MM.1S (cell line): ENCODE data around the gene KLHDC10.
"Not testable (repeated sequence)": the region's sequence is repeated elsewhere in the genome, so short reads cannot be mapped to it uniquely, and the experiment has no call there.

Experiments used
- DNase-seq: peaks from one replicate; pipeline ENCODE4 v3.0.0-alpha.2; 2015
- H2AFZ ChIP-seq: fragments of 300-600 bp; sonication (generic); 2 replicates; pipeline ENCODE4 v1.6.0; 2016; ENCODE audit warnings: antibody characterized with exemption, low read length
- H3F3A ChIP-seq: fragments of 300-600 bp; sonication (generic); 2 replicates; pipeline ENCODE4 v1.6.1; 2016; ENCODE audit warnings: mild to moderate bottlenecking, antibody characterized with exemption, low read length, moderate library complexity, mixed read lengths; ENCODE audit not compliant: insufficient read depth
- H3K27ac ChIP-seq: fragments of 300-600 bp; sonication (generic); 2 replicates; pipeline ENCODE4 v1.5.1; 2016; ENCODE audit warnings: mild to moderate bottlenecking, low read length
- H3K27me3 ChIP-seq: fragments of 300-600 bp; sonication (generic); replicated peaks from 2 replicates; pipeline ENCODE4 v1.6.0; 2016; ENCODE audit warnings: low read length; ENCODE audit not compliant: insufficient read depth
- H3K36me3 ChIP-seq: fragments of 300-600 bp; sonication (generic); replicated peaks from 2 replicates; pipeline ENCODE4 v1.6.1; 2016; ENCODE audit warnings: mild to moderate bottlenecking, low read length, mixed read lengths; ENCODE audit not compliant: insufficient read depth
- H3K4me1 ChIP-seq: fragments of 300-600 bp; sonication (generic); 2 replicates; pipeline ENCODE4 v1.6.1; 2016; ENCODE audit warnings: low read length, mixed read lengths
- H3K4me2 ChIP-seq: fragments of 300-600 bp; sonication (generic); 2 replicates; pipeline ENCODE4 v1.6.0; 2016; ENCODE audit warnings: low read depth, low read length
- H3K4me3 ChIP-seq: fragments of 300-600 bp; sonication (generic); 2 replicates; pipeline ENCODE4 v1.5.1; 2016; ENCODE audit warnings: low read length, mixed read lengths
- H3K79me2 ChIP-seq: fragments of 300-600 bp; sonication (generic); 2 replicates; pipeline ENCODE4 v1.6.1; 2016; ENCODE audit warnings: mixed run types, low read length, mixed read lengths
- H3K9ac ChIP-seq: fragments of 300-600 bp; sonication (generic); 2 replicates; pipeline ENCODE4 v1.6.1; 2016; ENCODE audit warnings: low read length, mixed read lengths
- H3K9me2 ChIP-seq: fragments of 300-600 bp; sonication (generic); replicated peaks from 2 replicates; pipeline ENCODE4 v1.6.1; 2016; ENCODE audit warnings: mild to moderate bottlenecking, low read length, mixed read lengths; ENCODE audit not compliant: insufficient read depth
- H3K9me3 ChIP-seq: fragments of 300-600 bp; sonication (generic); replicated peaks from 2 replicates; pipeline ENCODE4 v1.6.1; 2016; ENCODE audit warnings: mild to moderate bottlenecking, low read length, mixed read lengths; ENCODE audit not compliant: insufficient read depth
- H4K20me1 ChIP-seq: fragments of 300-600 bp; sonication (generic); 2 replicates; pipeline ENCODE4 v1.6.1; 2016; ENCODE audit warnings: mild to moderate bottlenecking, low read length, moderate library complexity, mixed read lengths; ENCODE audit not compliant: insufficient read depth
- EZH2 ChIP-seq: fragments of 300-600 bp; sonication (generic); optimal IDR thresholded peaks from 2 replicates; pipeline ENCODE3; 2017; ENCODE audit warnings: low read depth, mild to moderate bottlenecking, antibody characterized with exemption, low read length, mixed read lengths
- EZH2phosphoT487 ChIP-seq: fragments of 300-600 bp; sonication (generic); IDR thresholded peaks from 2 replicates; pipeline ENCODE4 v1.6.1; 2018; ENCODE audit warnings: antibody characterized with exemption, low read length
- TF ChIP-seq, protein P1 (sequence below): fragments of 300-600 bp; sonication (generic); IDR thresholded peaks from 2 replicates; pipeline ENCODE4 v1.5.1; 2016; ENCODE audit warnings: antibody characterized with exemption, low read length, mixed read lengths

KLHDC10 gene

DNA sequence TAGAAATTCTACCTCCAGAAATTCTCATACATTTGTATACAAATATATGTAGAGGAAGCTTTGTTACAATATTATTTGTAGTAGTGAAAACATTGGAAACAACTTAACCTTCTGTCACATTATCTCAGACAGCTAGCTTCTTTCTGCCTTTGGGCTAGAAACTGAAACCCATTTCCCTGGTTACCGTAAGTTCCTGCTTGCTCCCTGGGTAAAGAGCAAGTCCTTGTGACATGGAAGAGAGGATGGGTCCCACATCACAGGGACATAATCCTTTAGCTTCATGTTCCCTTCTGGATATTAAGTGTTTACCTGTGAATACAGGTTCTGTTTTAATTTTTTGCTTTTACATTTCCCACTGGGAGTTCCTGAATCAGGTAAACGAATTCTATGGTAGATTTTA is 41.8 kb downstream of the KLHDC10 start:
- Histone ChIP-seq H3K4me2 (peak overlapping the region; percentile 44; the same call in 1 of the 2 replicates), H3F3A (peaks cover 21% of the 10 kb centered on the region), H3K4me1 (peaks cover 33% of the 10 kb centered on the region), H3K9me2 (no peaks in the 10 kb centered on the region), H3K9ac (no peak overlapping the region), H3K27ac (no peak overlapping the region), H3K79me2 (no peaks in the 10 kb centered on the region), H3K9me3 (no peaks in the 10 kb centered on the region), H2AFZ (no peak overlapping the region), H4K20me1 (no peaks in the 10 kb centered on the region), H3K36me3 (no peaks in the 10 kb centered on the region), H3K4me3 (no peak overlapping the region), H3K27me3 (no peaks in the 10 kb centered on the region)
- TF ChIP-seq EZH2phosphoT487 (no peak), EZH2 (no peak)
- TF ChIP-seq, protein P1, sequence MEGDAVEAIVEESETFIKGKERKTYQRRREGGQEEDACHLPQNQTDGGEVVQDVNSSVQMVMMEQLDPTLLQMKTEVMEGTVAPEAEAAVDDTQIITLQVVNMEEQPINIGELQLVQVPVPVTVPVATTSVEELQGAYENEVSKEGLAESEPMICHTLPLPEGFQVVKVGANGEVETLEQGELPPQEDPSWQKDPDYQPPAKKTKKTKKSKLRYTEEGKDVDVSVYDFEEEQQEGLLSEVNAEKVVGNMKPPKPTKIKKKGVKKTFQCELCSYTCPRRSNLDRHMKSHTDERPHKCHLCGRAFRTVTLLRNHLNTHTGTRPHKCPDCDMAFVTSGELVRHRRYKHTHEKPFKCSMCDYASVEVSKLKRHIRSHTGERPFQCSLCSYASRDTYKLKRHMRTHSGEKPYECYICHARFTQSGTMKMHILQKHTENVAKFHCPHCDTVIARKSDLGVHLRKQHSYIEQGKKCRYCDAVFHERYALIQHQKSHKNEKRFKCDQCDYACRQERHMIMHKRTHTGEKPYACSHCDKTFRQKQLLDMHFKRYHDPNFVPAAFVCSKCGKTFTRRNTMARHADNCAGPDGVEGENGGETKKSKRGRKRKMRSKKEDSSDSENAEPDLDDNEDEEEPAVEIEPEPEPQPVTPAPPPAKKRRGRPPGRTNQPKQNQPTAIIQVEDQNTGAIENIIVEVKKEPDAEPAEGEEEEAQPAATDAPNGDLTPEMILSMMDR: no peak
- no peak for DNase-seq

DNA sequence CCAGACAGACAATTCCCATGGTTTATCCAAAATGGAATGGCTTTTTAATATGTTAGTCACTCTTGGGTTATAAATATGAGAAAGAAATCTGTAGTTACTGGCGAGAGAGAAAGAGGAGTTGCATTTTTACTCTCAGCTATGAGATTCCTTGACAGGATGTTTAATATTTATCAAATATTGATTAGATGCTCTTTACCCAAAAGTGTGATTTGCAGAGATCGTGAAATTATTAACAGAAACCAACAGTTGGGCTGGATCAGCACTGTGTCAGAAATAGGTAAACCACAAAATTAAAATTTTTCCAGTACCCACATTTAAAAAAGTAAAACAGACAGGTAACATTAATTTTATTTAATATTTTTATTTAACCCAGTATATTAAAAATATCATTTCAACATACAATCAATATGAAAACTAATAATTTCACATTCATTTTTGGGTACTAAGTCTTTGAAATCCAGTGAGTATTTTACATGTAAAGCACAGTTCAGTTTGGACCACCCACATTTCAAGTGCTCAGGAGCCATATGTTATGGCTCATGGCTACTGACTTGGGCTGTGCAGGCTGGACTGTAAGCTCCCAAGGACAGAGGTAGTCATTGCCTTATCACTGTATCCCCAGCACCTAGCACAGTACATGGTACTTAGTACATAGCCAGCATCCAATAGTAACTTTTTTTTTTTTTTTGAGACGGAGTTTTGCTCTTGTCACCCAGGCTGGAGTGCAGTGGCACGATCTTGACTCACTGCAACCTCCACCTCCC is 42.5 kb downstream of the KLHDC10 start:
- DNase-seq: no peak
- TF ChIP-seq EZH2phosphoT487 (no peak), EZH2 (no peak)
- TF ChIP-seq, protein P1: no peak
- Histone ChIP-seq H3K27ac (peak overlapping the region; percentile 7; the same call in 1 of the 2 replicates), H3K4me1 (peaks cover 33% of the 10 kb centered on the region), H3K27me3 (no peaks in the 10 kb centered on the region), H4K20me1 (no peaks in the 10 kb centered on the region), H3K9me2 (no peaks in the 10 kb centered on the region), H3F3A (peaks cover 21% of the 10 kb centered on the region), H3K4me3 (no peak overlapping the region), H3K4me2 (peak overlapping the region; percentile 44), H3K9me3 (no peaks in the 10 kb centered on the region), H2AFZ (no peak overlapping the region), H3K79me2 (no peaks in the 10 kb centered on the region), H3K9ac (no peak overlapping the region), H3K36me3 (no peaks in the 10 kb centered on the region)

DNA sequence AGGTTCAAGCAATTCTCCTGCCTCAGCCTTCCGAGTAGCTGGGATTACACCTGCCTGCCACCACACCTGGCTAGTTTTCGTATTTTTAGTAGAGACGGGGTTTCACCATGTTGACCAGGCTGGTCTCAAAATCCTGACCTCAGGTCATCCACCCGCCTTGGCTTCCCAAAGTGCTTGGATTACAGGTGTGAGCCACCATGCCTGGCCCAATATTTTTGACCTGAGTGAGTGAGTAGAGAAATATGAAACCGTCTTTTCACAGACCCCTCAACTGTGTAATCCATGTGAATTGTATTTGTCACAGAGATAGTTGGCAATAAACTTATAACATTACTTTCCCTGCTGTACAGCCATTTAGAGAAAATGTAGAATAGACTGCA is 43.1 kb downstream of the KLHDC10 start:
- not testable (repeated sequence) for H4K20me1 ChIP-seq, DNase-seq, H3K79me2 ChIP-seq, H3K9me2 ChIP-seq, H2AFZ ChIP-seq, H3K9me3 ChIP-seq, H3K36me3 ChIP-seq, H3K9ac ChIP-seq, H3K27me3 ChIP-seq
- peaks cover 33% of the 10 kb centered on the region for H3K4me1 ChIP-seq
- peak overlapping the region; percentile 44; the same call in 1 of the 2 replicates for H3K4me2 ChIP-seq
- H3K4me3 ChIP-seq: 0 out of 2 replicates have a peak overlapping the region, but pooled peaks have one; percentile 0
- peaks cover 21% of the 10 kb centered on the region for H3F3A ChIP-seq
- peak overlapping the region; percentile 34; the same call in 1 of the 2 replicates for H3K27ac ChIP-seq

DNA sequence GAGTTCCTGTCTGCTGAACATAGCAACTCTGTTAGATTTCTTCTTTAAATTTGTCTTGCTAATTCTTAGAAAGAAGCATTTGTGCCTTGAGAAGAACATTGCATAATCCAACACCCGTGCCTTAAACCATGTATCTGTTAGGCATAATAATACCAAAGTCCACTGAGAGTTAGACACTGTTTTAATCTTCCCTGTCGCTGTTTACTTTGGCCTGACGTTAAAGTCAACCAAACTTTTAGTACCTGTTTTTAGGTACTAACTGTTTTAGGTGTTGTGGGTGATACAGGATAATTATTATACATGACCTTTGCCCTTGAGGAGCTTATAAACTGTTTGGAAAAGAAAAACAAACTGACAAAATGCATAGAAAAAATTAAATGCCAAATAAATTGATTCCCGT is 43.6 kb downstream of the KLHDC10 start:
- Histone ChIP-seq H3K36me3 (no peaks in the 10 kb centered on the region), H3K9me3 (no peaks in the 10 kb centered on the region), H3K9ac (no peak overlapping the region), H2AFZ (no peak overlapping the region), H3F3A (peaks cover 21% of the 10 kb centered on the region), H3K79me2 (no peaks in the 10 kb centered on the region), H3K4me3 (peak overlapping the region; percentile 0; the same call in 1 of the 2 replicates), H3K4me1 (peaks cover 33% of the 10 kb centered on the region), H3K9me2 (no peaks in the 10 kb centered on the region), H4K20me1 (no peaks in the 10 kb centered on the region), H3K27ac (peak overlapping the region; percentile 34; the same call in 1 of the 2 replicates), H3K4me2 (peak overlapping the region; percentile 44; the same call in 1 of the 2 replicates), H3K27me3 (no peaks in the 10 kb centered on the region)
- DNase-seq: no peak
- no peak for TF ChIP-seq EZH2
- no peak for TF ChIP-seq EZH2phosphoT487
- TF ChIP-seq, protein P1: no peak
